Measurements from ENCODE around the gene SLC48A1. TPM values are rescaled to one million over a fixed set of nuclear protein-coding genes. Genes with fewer than 3 reads are reported as not detected.

Gene SLC48A1
- total RNA-seq, 1 experiment from 2014 or later, result 19.4 TPM

GRCh38 chr12:47819896-47820630 is 47.0 kb downstream of the SLC48A1 start, which contains the start of gene HDAC7:
Gene HDAC7, minus strand, starts transcription at chr12:47819903. Its CDS starts 118 bp downstream, at chr12:47819785.
- ChIA-PET CTCF (interaction anchor here (0.7 to 4.2 kb wide), 12 partner anchors 8 to 138 kb away, joined by 3 to 33 read pairs (median 8); no protein-coding TSS in a partner anchor), POLR2A (interaction anchor here (0.6 to 5.9 kb wide), 14 partner anchors 8 to 85 kb away, joined by 3 to 110 read pairs (median 6); partner anchors contain the start of gene VDR)
- intact Hi-C loops (cut with micrococcal nuclease), result loop anchor here (1.0 to 10.0 kb wide), 3 partner anchors 17 to 735 kb away; no protein-coding TSS in a partner anchor
- Mint-ChIP-seq H3K9me3 (ENCODE audit: unreplicated experiment) (no peaks in the 10 kb centered on the region), H3K27me3 (ENCODE audit: insufficient read depth, unreplicated experiment) (no peaks in the 10 kb centered on the region), H3K4me1 (ENCODE audit: insufficient read depth, unreplicated experiment) (peaks cover 73% of the 10 kb centered on the region), H3K27ac (ENCODE audit: low read depth, unreplicated experiment) (peak within 1 kb of the TSS; percentile 93), H3K36me3 (ENCODE audit: insufficient read depth, unreplicated experiment) (no peaks in the 10 kb centered on the region), H3K4me3 (ENCODE audit: unreplicated experiment) (peak within 1 kb of the TSS; percentile 98)
- peak; percentile 81 for DNase-seq (ENCODE audit: unreplicated experiment)
- no peak for TF ChIP-seq CTCF (IDR thresholded peaks at IDR 0.05; ENCODE audit: unreplicated experiment)
- no TSS peak for BruUV-seq (replicated peaks)

- intact Hi-C loops (cut with micrococcal nuclease), result loop anchor here (1.0 to 10.0 kb wide), 2 partner anchors 17 to 736 kb away; no protein-coding TSS in a partner anchor
- Mint-ChIP-seq H3K4me3 (ENCODE audit: unreplicated experiment) (peak overlapping the region; percentile 98), H3K4me1 (ENCODE audit: insufficient read depth, unreplicated experiment) (peaks cover 78% of the 10 kb centered on the region), H3K9me3 (ENCODE audit: unreplicated experiment) (no peaks in the 10 kb centered on the region), H3K27me3 (ENCODE audit: insufficient read depth, unreplicated experiment) (no peaks in the 10 kb centered on the region), H3K36me3 (ENCODE audit: insufficient read depth, unreplicated experiment) (no peaks in the 10 kb centered on the region), H3K27ac (ENCODE audit: low read depth, unreplicated experiment) (peak overlapping the region; percentile 93)
- ChIA-PET POLR2A (interaction anchor here (0.6 to 5.9 kb wide), 20 partner anchors 9 to 299 kb away, joined by 3 to 110 read pairs (median 4); partner anchors contain the start of genes PFKM, SENP1 and VDR), CTCF (interaction anchor here (0.6 to 3.1 kb wide), 11 partner anchors 8 to 78 kb away, joined by 3 to 22 read pairs (median 4); no protein-coding TSS in a partner anchor)
- BruUV-seq (replicated peaks), result TSS peak; percentile 79
- DNase-seq (ENCODE audit: unreplicated experiment), result peak; percentile 95
- TF ChIP-seq CTCF (IDR thresholded peaks at IDR 0.05; ENCODE audit: unreplicated experiment), result no peak
These were observed 47.8 kb downstream of the SLC48A1 start for GRCh38 chr12:47820631-47821345.

GRCh38 chr12:47821346-47821706 is 48.3 kb downstream of the SLC48A1 start:
- Mint-ChIP-seq H3K4me3 (ENCODE audit: unreplicated experiment) (peak overlapping the region; percentile 98), H3K27me3 (ENCODE audit: insufficient read depth, unreplicated experiment) (no peaks in the 10 kb centered on the region), H3K36me3 (ENCODE audit: insufficient read depth, unreplicated experiment) (no peaks in the 10 kb centered on the region), H3K9me3 (ENCODE audit: unreplicated experiment) (no peaks in the 10 kb centered on the region), H3K4me1 (ENCODE audit: insufficient read depth, unreplicated experiment) (peaks cover 80% of the 10 kb centered on the region), H3K27ac (ENCODE audit: low read depth, unreplicated experiment) (peak overlapping the region; percentile 93)
- no TSS peak for BruUV-seq (replicated peaks)
- ChIA-PET CTCF (interaction anchor here (0.7 to 3.1 kb wide), 9 partner anchors 7 to 79 kb away, joined by 3 to 22 read pairs (median 5); no protein-coding TSS in a partner anchor), POLR2A (interaction anchor here (0.6 to 5.9 kb wide), 15 partner anchors 9 to 298 kb away, joined by 3 to 110 read pairs (median 5); partner anchors contain the start of genes PFKM, SENP1 and VDR)
- intact Hi-C loops (cut with micrococcal nuclease), result loop anchor here (10.0 kb wide), 1 partner anchor 737 kb away; no protein-coding TSS in a partner anchor
- no peak for TF ChIP-seq CTCF (IDR thresholded peaks at IDR 0.05; ENCODE audit: unreplicated experiment)
- no peak for DNase-seq (ENCODE audit: unreplicated experiment)
